HG03039 (cell line): ENCODE results near the gene BCHE.

ENCODE experiments used
- ATAC-seq: cut with Tn5 transposase; IDR thresholded peaks from one replicate; pipeline ENCODE4 v1.9.1; 2021; ENCODE audit warnings: mild to moderate bottlenecking, moderate library complexity; ENCODE audit not compliant: unreplicated experiment

BCHE gene

GRCh38 chr3:165753560-165753959 lies 83.7 kb downstream of the BCHE start:
- ATAC-seq, result no peak

DNA sequence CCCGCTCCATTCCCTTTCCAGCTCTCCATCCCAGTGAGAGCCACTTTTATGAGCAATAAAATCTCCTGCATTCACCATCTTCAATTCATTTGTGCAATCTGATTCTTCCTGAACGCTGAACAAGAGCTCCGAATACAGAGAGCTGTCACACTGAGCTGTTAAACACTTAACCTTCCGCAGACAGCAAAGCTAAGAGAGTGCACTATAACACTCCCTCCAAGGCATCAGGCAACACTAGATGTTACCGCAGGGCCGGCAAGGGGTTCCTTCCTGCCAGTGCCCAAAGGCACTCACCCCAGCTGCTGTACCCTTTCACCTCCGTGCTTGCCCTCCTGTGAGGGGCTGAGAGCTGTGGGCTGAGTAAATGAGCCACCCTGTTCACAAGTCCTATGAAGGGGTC lies 85.6 kb downstream of the BCHE start:
- ATAC-seq, result no peak

DNA sequence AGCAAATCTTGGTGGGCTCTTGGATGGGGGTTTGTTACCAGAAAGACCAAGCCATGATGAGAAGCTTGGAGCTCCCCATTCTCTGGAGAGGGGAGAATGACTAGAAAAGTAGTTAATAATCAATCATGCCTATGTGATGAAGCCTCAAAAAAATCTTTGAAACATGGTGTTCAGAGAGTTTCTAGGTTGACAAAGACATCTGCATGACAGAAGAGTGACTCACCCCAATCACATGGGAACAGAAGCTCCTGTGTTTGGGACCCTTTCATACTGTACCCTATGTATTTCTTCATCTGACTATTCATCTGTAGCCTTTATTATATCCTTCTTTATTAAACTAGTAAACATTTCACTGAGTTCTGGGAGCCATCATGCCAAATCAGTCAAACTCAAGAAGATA lies 87.4 kb downstream of the BCHE start:
- no peak for ATAC-seq

DNA sequence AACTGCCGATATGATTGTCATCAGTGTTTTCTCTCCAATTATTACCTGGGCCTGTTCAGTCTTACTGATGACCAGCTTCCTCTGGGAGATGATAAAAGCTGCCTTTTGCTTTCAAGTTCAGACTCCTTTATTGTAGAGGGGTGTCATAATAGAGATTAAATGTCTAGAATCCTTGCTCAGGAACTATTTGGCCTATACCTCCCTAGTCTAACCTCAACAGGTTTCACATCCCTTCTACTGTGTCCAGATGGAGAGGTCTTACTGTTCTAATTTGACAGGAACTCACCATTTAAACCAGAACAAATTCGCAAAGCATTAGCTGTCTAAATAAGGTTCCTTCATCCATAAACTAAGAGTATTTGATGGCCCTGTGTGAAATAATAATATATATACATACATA lies 88.0 kb downstream of the BCHE start:
- ATAC-seq, result no peak

DNA sequence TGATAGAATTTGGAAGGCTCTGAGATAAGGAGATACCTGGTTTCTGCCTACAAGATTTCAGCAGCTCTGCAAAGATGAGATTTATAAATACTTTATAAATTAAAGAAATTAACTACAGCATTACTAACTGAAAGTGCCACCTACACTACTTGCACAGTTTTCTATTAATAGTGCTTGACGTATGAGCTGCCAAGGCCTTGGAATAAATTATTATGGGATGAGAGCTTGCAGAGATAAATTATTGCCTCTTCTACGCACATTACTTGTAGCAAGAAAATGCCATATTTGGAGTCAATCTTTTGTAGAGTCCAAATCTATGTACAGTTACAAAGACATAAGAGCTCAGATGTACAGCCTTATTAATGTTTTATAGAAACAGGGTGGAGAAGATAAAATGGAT lies 89.1 kb downstream of the BCHE start:
- no peak for ATAC-seq

- no peak for ATAC-seq
Observed at GRCh38 chr3:165746874-165747273, 90.3 kb downstream of the BCHE start.

- ATAC-seq, result no peak
Observed at GRCh38 chr3:165744025-165744424, 93.2 kb downstream of the BCHE start.

DNA sequence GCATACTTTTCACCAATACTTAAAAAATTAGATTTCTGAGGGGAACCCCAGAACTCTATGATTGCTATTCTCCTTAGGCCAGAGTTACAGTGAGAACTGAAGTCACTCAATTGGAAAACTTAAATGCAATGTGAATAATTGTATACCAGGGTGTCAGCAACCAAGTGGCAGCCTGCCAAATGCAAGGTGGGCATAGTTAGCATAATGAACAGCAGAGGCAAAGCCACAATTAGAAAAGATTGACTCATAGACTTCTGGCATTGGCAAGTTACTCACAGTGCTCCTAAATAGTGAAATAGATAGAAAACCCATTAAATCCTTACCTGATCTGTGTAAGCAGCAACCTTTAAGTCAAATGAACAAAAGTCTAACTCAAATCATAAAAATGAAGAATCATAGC lies 94.9 kb downstream of the BCHE start:
- no peak for ATAC-seq

DNA sequence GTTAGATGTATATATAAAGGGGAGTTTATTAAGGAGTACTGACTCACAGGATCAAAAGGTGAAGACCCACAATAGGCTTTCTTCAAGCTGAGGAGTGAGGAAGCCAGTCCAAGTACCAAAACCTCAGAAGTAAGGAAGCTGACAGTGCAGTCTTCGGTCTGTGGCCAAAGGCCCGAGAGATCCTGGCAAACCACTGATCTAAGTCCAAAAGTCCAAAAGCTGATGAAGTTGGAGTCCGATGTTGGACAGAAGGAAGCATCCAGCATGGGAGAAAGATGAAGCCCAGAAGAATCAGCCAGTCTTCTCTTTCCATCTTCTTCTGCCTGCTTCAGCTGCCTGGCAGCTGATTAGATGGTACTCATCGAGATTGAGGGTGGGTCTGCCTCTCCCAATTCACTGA lies 107.5 kb downstream of the BCHE start:
- ATAC-seq, result no peak

DNA sequence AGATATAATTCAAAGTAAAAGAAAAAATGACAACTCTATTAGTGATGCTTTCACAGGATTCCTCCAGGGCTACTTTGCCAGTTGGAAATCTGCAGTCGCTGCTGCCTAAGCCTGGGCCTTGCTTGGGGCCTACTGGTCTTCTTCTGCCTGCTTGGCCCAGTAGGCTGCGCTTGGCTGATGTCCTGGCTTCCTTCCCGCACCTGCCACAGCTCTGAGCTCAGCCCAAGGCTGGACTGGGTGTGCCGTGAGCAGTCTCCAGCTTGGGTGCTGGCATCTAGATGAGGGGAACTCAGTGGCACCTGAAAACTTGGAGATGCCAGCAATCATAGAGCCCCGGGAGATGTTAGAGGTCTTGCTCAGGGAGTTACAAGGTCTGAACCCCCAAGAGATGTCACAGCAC lies 108.3 kb downstream of the BCHE start:
- no peak for ATAC-seq

DNA sequence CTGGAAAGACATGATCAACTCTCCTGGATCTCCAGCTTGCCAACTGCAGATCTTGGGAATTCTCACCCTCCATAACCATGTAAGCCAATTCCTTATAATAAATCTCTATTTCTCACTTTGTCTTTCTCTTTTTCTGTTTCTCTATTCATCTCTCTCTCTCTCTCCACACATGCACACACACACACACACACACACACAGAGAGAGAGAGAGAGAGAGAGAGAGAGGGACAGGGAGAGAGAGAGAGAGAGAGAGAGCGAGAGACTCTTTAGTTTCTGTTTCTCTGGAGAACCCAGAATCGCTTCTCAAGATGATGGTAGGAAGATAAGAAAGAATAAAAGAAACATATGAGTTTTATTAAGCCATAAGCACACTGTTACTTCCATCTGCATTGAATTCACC lies 111.9 kb downstream of the BCHE start:
- no peak for ATAC-seq
